Progenitor cell of endocrine pancreas (in vitro differentiated cells): ENCODE measurements around the gene MYCBP. TPM values are rescaled to one million over a fixed set of nuclear protein-coding genes. Genes with fewer than 3 reads are reported as not detected.
"Not testable (repeated sequence)": the region's sequence is repeated elsewhere in the genome, so short reads cannot be mapped to it uniquely, and the experiment has no call there.

Experiments
- DNase-seq: peaks from one replicate; pipeline ENCODE4 v3.0.0; 2021; ENCODE audit warnings: low spot score; ENCODE audit not compliant: unreplicated experiment
- H3K27ac Mint-ChIP-seq: 2 replicates; pipeline ENCODE4 v1.8.0; 2021; ENCODE audit warnings: mild to moderate bottlenecking, moderate library complexity, mixed read lengths
- H3K27me3 Mint-ChIP-seq: 2 replicates; pipeline ENCODE4 v1.8.0; 2021; ENCODE audit warnings: mixed read lengths
- H3K36me3 Mint-ChIP-seq: 2 replicates; pipeline ENCODE4 v1.8.0; 2022; ENCODE audit warnings: mixed read lengths; ENCODE audit not compliant: insufficient read depth
- H3K4me1 Mint-ChIP-seq: 2 replicates; pipeline ENCODE4 v1.8.0; 2021; ENCODE audit warnings: low read depth, mixed read lengths
- H3K4me3 Mint-ChIP-seq: 2 replicates; pipeline ENCODE4 v1.8.0; 2021; ENCODE audit warnings: low read depth, mild to moderate bottlenecking, moderate library complexity, mixed read lengths
- H3K9me3 Mint-ChIP-seq: 2 replicates; pipeline ENCODE4 v1.8.0; 2021; ENCODE audit warnings: low read depth, mixed read lengths
- CTCF ChIP-seq: fragments of 200-600 bp; sonication (generic); IDR thresholded peaks from one replicate; pipeline ENCODE4 v1.5.0; 2021; ENCODE audit warnings: antibody characterized with exemption, mild to moderate bottlenecking; ENCODE audit not compliant: unreplicated experiment
- total RNA-seq: library from RNA; stranded (reverse); gene quantifications from 2 replicates; pipeline ENCODE4 v1.2.1, GENCODE V29; 2021

MYCBP gene
- total RNA-seq, 1 donor from 2014 or later, result 28.3 TPM

- no peak for DNase-seq
- no peak for TF ChIP-seq CTCF
- H3K36me3 Mint-ChIP-seq, result peaks cover 19% of the 10 kb centered on the region
- no peak overlapping the region for H3K27ac Mint-ChIP-seq
- H3K9me3 Mint-ChIP-seq, result no peaks in the 10 kb centered on the region
- no peaks in the 10 kb centered on the region for H3K27me3 Mint-ChIP-seq
- H3K4me1 Mint-ChIP-seq, result peaks cover 5% of the 10 kb centered on the region
- no peak overlapping the region for H3K4me3 Mint-ChIP-seq
These were observed 20.4 kb downstream of the MYCBP start for GRCh38 chr1:38852780-38853179.

- no peak for DNase-seq
- no peaks in the 10 kb centered on the region for H3K27me3 Mint-ChIP-seq
- H3K27ac Mint-ChIP-seq, result no peak overlapping the region
- H3K4me1 Mint-ChIP-seq, result peaks cover 3% of the 10 kb centered on the region
- peaks cover 36% of the 10 kb centered on the region for H3K36me3 Mint-ChIP-seq
- no peak for TF ChIP-seq CTCF
- H3K4me3 Mint-ChIP-seq, result no peak overlapping the region
- no peaks in the 10 kb centered on the region for H3K9me3 Mint-ChIP-seq
These were observed 25.1 kb downstream of the MYCBP start for GRCh38 chr1:38848071-38848470.

- H3K4me3 Mint-ChIP-seq, result no peak overlapping the region
- no peak overlapping the region for H3K27ac Mint-ChIP-seq
- peaks cover 37% of the 10 kb centered on the region for H3K36me3 Mint-ChIP-seq
- no peaks in the 10 kb centered on the region for H3K9me3 Mint-ChIP-seq
- H3K27me3 Mint-ChIP-seq, result no peaks in the 10 kb centered on the region
- DNase-seq, result no peak
- peaks cover 4% of the 10 kb centered on the region for H3K4me1 Mint-ChIP-seq
- TF ChIP-seq CTCF, result no peak
These were observed 26.9 kb downstream of the MYCBP start for GRCh38 chr1:38846210-38846609.

GRCh38 chr1:38845088-38845487, 28.1 kb downstream of the MYCBP start:
- DNase-seq, H3K27me3 Mint-ChIP-seq, H3K27ac Mint-ChIP-seq, H3K4me1 Mint-ChIP-seq, H3K4me3 Mint-ChIP-seq, H3K9me3 Mint-ChIP-seq: not testable (repeated sequence)
- peaks cover 39% of the 10 kb centered on the region for H3K36me3 Mint-ChIP-seq

- no peak overlapping the region for H3K4me3 Mint-ChIP-seq
- peaks cover 4% of the 10 kb centered on the region for H3K4me1 Mint-ChIP-seq
- peaks cover 41% of the 10 kb centered on the region for H3K36me3 Mint-ChIP-seq
- no peak overlapping the region for H3K27ac Mint-ChIP-seq
- TF ChIP-seq CTCF, result no peak
- no peak for DNase-seq
- H3K27me3 Mint-ChIP-seq, result no peaks in the 10 kb centered on the region
- no peaks in the 10 kb centered on the region for H3K9me3 Mint-ChIP-seq
These were observed 32.9 kb downstream of the MYCBP start for GRCh38 chr1:38840281-38840680.

GRCh38 chr1:38839363-38839762, 33.8 kb downstream of the MYCBP start:
- H3K9me3 Mint-ChIP-seq, result no peaks in the 10 kb centered on the region
- no peak for DNase-seq
- no peak overlapping the region for H3K27ac Mint-ChIP-seq
- peaks cover 33% of the 10 kb centered on the region for H3K36me3 Mint-ChIP-seq
- H3K4me1 Mint-ChIP-seq, result peaks cover 3% of the 10 kb centered on the region
- H3K27me3 Mint-ChIP-seq, result no peaks in the 10 kb centered on the region
- no peak for TF ChIP-seq CTCF
- H3K4me3 Mint-ChIP-seq, result no peak overlapping the region

GRCh38 chr1:38836316-38836715, 36.8 kb downstream of the MYCBP start:
- H3K4me1 Mint-ChIP-seq, H3K4me3 Mint-ChIP-seq, H3K27me3 Mint-ChIP-seq, H3K27ac Mint-ChIP-seq, H3K9me3 Mint-ChIP-seq, DNase-seq: not testable (repeated sequence)
- peaks cover 17% of the 10 kb centered on the region for H3K36me3 Mint-ChIP-seq
